Suppressor macrophage treated with lipopolysaccharide for 4 hours (primary cell): ENCODE measurements around the gene SURF6.

Source experiments
- DNase-seq: peaks from one replicate; pipeline ENCODE4 v3.0.0-alpha.2; 2020

The SURF6 gene

DNA sequence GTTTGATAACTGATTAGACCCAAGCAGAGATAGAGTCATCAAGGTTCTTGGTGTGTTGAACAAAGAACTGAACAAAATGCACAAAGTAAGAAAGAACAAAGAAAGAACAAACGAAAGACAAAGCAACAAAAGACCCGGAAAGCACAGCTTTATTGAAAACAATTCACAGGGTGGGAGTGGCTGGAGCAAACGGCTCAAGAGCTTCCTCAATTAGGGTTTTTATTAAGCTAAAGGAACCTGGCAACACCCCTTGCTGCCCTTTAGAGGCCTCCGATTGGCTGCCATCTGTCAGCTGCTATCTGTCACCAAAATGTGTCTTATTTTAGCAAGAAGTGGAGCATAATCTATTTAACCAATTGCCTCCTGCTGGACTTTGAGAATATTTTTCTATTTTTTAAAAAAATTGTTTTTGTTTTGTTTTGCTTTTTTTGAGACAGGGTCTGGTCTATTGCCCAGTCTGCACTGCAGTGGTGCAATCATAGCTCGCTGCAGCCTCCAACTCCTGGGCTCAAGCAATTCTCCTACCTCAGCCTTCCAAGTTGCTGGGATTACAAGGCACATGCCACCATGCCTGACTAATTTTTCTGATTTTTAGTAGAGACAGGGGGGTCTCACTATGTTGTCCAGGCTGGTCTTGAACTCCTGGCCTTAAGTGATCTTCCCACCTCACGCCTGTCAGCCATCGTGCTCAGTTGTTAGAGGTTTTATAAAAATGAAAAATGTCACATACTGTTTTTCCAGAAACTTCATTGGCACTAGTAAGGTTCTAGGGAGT is 53.3 kb downstream of the SURF6 start:
- DNase-seq: peak; percentile 11

DNA sequence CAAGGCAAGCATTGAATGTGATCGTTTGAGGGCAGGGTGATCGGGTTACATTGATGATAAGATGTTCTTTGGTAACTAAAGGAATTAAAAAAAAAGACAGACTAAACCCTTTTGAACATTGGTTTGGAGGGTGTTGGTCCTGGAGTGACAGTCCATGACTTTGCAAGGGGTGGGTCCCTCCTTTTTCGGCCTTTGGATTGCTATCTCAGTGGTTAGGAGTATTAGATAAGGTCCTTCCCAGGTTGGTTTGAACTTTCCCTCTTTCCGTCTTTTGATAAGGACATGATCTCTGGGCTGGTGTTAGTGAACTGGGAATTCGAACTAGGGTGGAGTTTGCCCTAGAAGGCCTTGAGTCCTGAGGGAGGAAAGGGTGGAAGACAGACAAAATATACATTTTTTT is 55.6 kb downstream of the SURF6 start:
- no peak for DNase-seq
